ENCODE data around the gene SLC16A9. TPM values are rescaled to one million over a fixed set of nuclear protein-coding genes. Genes with fewer than 3 reads are reported as not detected.

The SLC16A9 gene
- total RNA-seq, 1 experiment from 2014 or later: 5.9 TPM

- H3K27me3 ChIP-seq (ENCODE audit: insufficient read depth, low read length): no peaks in the 10 kb centered on the region
- CTCF ChIA-PET: no interaction called here
- intact Hi-C loops (cut with micrococcal nuclease): no loop called here
- H3K4me3 ChIP-seq (replicated peaks in 1 of 2; ENCODE audit: low read depth in 1 of 2, low read length in 2 of 2): no peak overlapping the region
- no peak overlapping the region for H3K4me2 ChIP-seq (ENCODE audit: low read length)
- H3K9ac ChIP-seq (ENCODE audit: low read length): no peak overlapping the region
- BruUV-seq (replicated peaks): no TSS peak
- no peaks in the 10 kb centered on the region for H3K79me2 ChIP-seq (ENCODE audit: insufficient read depth, low read length)
- TF ChIP-seq ATF3 (IDR thresholded peaks at IDR 0.05) (no peak), ELF1 (IDR thresholded peaks at IDR 0.05; ENCODE audit: borderline replicate concordance, low read depth) (no peak), CTCF (IDR thresholded peaks at IDR 0.05 in 2 of 3, conservative IDR thresholded peaks at IDR 0.05 in 1 of 3; ENCODE audit: borderline replicate concordance in 1 of 3, insufficient read depth in 1 of 3, low read depth in 2 of 3, low read length in 2 of 3) (0 out of 6 replicates have a peak, but pooled peaks of 1 of the 3 experiments have one; percentile 8), ZBTB33 (IDR thresholded peaks at IDR 0.05; ENCODE audit: extremely low read depth, insufficient replicate concordance, low read length) (no peak), SP1 (IDR thresholded peaks at IDR 0.05; ENCODE audit: low read depth) (no peak), EZH2 (IDR thresholded peaks at IDR 0.05) (no peak)
- H3K4me1 ChIP-seq (ENCODE audit: control insufficient read depth in 1 of 2, insufficient read depth in 2 of 2, low read length in 2 of 2): no peaks in the 10 kb centered on the region
- DNase-seq (ENCODE audit: low read depth, low spot score) (no peak), ATAC-seq (no peak; the same call in 1 of the 2 replicates)
- H3K36me3 ChIP-seq (ENCODE audit: control insufficient read depth in 1 of 2, insufficient read depth in 2 of 2, low read length in 2 of 2): no peaks in the 10 kb centered on the region
- no peak overlapping the region for H2AFZ ChIP-seq (ENCODE audit: low read depth, low read length, poor library complexity, severe bottlenecking)
- no peaks in the 10 kb centered on the region for H3K9me2 ChIP-seq (ENCODE audit: insufficient read depth)
- RAD21 ChIA-PET (ENCODE audit: low non-redundant PET in 1 of 2, low total read pairs in 2 of 2, uncharacterized antibody in 2 of 2, unreplicated experiment in 2 of 2): no interaction called here
- POLR2A ChIA-PET: no interaction called here
- H4K20me1 ChIP-seq (ENCODE audit: insufficient read depth): no peaks in the 10 kb centered on the region
- no peaks in the 10 kb centered on the region for H3K9me3 ChIP-seq (ENCODE audit: control insufficient read depth in 1 of 2, insufficient read depth in 1 of 2, low read depth in 1 of 2, low read length in 2 of 2)
- no peak overlapping the region for H3K27ac ChIP-seq (ENCODE audit: low read depth, low read length)
Observed at GRCh38 chr10:59700709-59701108, 8.9 kb downstream of the SLC16A9 start.
